Measurements from ENCODE around the gene ADGRG1.

DNA sequence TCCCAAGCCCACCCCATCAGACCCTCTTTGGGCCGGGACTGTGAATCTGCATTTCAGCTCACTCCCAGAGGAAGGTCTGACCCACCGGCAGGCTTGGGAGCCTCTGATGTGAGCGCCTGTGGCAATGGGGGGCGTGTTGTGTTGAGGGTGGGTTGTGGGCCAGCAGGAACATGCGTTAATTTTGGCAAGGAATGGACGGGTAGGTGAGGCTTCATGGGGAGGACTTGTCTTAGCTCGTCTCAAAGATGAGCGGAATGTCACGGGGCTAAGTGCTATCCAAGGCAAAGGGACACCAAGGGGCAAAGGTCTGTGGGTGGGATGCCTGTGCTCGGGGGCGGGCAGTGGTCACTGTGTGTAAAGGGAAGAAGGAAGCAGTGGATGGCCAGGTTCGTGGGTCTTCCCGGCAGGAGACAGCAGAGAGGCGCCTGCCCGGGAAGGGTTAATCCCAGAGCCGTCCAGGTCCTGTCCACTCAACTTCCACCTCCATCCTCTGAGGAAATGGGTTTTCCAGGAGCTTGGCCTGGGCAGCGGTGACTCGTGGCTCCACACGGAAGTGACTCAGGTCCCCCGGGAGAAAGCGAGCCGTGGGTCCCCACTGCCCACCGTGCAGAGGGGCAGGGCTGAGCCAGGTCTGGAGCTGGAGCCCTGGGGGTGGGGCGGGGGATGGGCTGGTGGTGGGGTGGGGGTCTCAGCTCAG is 17.4 kb downstream of the ADGRG1 start:
- no peak for TF ChIP-seq EZH2 (IDR thresholded peaks at IDR 0.05; ENCODE audit: borderline replicate concordance, low read depth, low read length, severe bottlenecking)
- TF ChIP-seq, protein P1, sequence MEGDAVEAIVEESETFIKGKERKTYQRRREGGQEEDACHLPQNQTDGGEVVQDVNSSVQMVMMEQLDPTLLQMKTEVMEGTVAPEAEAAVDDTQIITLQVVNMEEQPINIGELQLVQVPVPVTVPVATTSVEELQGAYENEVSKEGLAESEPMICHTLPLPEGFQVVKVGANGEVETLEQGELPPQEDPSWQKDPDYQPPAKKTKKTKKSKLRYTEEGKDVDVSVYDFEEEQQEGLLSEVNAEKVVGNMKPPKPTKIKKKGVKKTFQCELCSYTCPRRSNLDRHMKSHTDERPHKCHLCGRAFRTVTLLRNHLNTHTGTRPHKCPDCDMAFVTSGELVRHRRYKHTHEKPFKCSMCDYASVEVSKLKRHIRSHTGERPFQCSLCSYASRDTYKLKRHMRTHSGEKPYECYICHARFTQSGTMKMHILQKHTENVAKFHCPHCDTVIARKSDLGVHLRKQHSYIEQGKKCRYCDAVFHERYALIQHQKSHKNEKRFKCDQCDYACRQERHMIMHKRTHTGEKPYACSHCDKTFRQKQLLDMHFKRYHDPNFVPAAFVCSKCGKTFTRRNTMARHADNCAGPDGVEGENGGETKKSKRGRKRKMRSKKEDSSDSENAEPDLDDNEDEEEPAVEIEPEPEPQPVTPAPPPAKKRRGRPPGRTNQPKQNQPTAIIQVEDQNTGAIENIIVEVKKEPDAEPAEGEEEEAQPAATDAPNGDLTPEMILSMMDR (IDR thresholded peaks at IDR 0.05; ENCODE audit: borderline replicate concordance, extremely low read depth, low read length, poor library complexity, severe bottlenecking), result no peak

All from DND-41 (cell line).